A673 (cell line): ENCODE data around the gene TFCP2. TPM values are rescaled to one million over a fixed set of nuclear protein-coding genes. Genes with fewer than 3 reads are reported as not detected.

Experiments used
- BruUV-seq: library from RNA; stranded (reverse); fragments of 400-500 nt; replicated peaks from 2 replicates; lab custom pipeline; 2021; lab: Mats Ljungman, UMichigan
- CTCF ChIA-PET: fragments of 300-600 bp; sonication (Branson Sonifier 250); formaldehyde crosslinking; loops from one replicate; lab custom pipeline; 2022; ENCODE audit warnings: antibody characterized with exemption; lab: Charles Lee
- POLR2A ChIA-PET: fragments of 300-600 bp; sonication (Branson Sonifier 250); formaldehyde crosslinking; loops from one replicate; lab custom pipeline; 2022; ENCODE audit warnings: antibody characterized with exemption; ENCODE audit not compliant: low non-redundant PET; lab: Charles Lee
- DNase-seq: peaks from one replicate; pipeline ENCODE4 v3.0.0-alpha.2; 2015; ENCODE audit warnings: low spot score
- H3K27ac ChIP-seq: fragments of 200-600 bp; sonication (generic); 2 replicates; pipeline ENCODE4 v1.5.1; 2016; ENCODE audit warnings: mixed run types, low read depth, mild to moderate bottlenecking, mixed read lengths, antibody characterized with exemption, low read length; ENCODE audit not compliant: poor library complexity, severe bottlenecking
- H3K27me3 ChIP-seq: fragments of 200-600 bp; sonication (generic); replicated peaks from 2 replicates; pipeline ENCODE4 v1.6.1; 2017; ENCODE audit warnings: mixed run types, low read depth, mild to moderate bottlenecking, mixed read lengths, antibody characterized with exemption, low read length; ENCODE audit not compliant: insufficient read depth, poor library complexity
- H3K36me3 ChIP-seq: fragments of 200-600 bp; sonication (generic); 2 replicates; pipeline ENCODE4 v1.6.1; 2016; ENCODE audit warnings: mixed run types, mild to moderate bottlenecking, mixed read lengths, antibody characterized with exemption, low read length; ENCODE audit not compliant: insufficient read depth, poor library complexity, severe bottlenecking
- H3K4me1 ChIP-seq: fragments of 200-600 bp; sonication (generic); 2 replicates; pipeline ENCODE4 v1.6.1; 2017; ENCODE audit warnings: mixed run types, mild to moderate bottlenecking, mixed read lengths, antibody characterized with exemption, low read length; ENCODE audit not compliant: insufficient read depth, poor library complexity, severe bottlenecking
- H3K4me3 ChIP-seq: fragments of 200-600 bp; sonication (generic); 2 replicates; pipeline ENCODE4 v1.5.1; 2016; ENCODE audit warnings: low read depth, mixed run types, mild to moderate bottlenecking, mixed read lengths, low read length; ENCODE audit not compliant: poor library complexity, severe bottlenecking
- H3K9me3 ChIP-seq: fragments of 200-600 bp; sonication (generic); 2 replicates; pipeline ENCODE4 v1.6.1; 2016; ENCODE audit warnings: mixed run types, low read depth, mild to moderate bottlenecking, mixed read lengths, antibody characterized with exemption, low read length; ENCODE audit not compliant: poor library complexity, severe bottlenecking
- EZH2 ChIP-seq: fragments of 200-600 bp; sonication (generic); IDR thresholded peaks from 2 replicates; pipeline ENCODE4 v1.6.1; 2017; ENCODE audit warnings: borderline replicate concordance, low read depth, mild to moderate bottlenecking, mixed read lengths, antibody characterized with exemption, low read length; ENCODE audit not compliant: poor library complexity, severe bottlenecking
- intact Hi-C: fragments of 100-400 bp; cut with micrococcal nuclease; formaldehyde crosslinking; loops from one replicate; pipeline ENCODE4 v1.10.0; 2022; ENCODE audit not compliant: unreplicated experiment
- total RNA-seq: library from RNA; stranded (reverse); gene quantifications from 2 replicates; pipeline ENCODE4 v1.2.3, GENCODE V29; 2021
- TF ChIP-seq, protein P1 (sequence below): fragments of 300-800, 200-600 bp; sonication (generic); conservative IDR thresholded peaks from 2 replicates; pipeline ENCODE4 v1.5.1; 2017; ENCODE audit warnings: low read depth, mild to moderate bottlenecking, antibody characterized with exemption, low read length, moderate library complexity, mixed read lengths

TFCP2 gene
- total RNA-seq, 1 experiment from 2014 or later, result 46.1 TPM

DNA sequence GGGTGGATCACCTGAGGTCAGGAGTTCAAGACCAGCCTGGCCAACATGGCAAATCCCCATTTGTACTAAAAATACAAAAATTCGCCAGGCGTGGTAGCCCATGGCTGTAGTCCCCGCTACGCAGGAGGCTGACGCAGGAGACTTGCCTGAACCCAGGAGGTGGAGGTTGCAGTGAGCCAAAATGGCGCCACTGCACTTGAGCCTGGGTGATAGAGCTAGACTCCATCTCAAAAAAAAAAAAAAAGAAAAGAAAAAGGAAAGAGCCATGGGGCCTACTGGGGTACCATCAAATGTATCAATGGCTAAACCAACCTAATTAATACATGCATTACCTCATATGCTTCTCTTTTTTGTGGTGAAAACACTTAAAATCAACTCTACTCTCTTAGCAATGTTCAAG is 10.7 kb downstream of the TFCP2 start:
- ChIA-PET CTCF (no interaction called here), POLR2A (no interaction called here)
- H3K27ac ChIP-seq, result no peak overlapping the region
- DNase-seq, result no peak
- TF ChIP-seq EZH2, result no peak
- TF ChIP-seq, protein P1, sequence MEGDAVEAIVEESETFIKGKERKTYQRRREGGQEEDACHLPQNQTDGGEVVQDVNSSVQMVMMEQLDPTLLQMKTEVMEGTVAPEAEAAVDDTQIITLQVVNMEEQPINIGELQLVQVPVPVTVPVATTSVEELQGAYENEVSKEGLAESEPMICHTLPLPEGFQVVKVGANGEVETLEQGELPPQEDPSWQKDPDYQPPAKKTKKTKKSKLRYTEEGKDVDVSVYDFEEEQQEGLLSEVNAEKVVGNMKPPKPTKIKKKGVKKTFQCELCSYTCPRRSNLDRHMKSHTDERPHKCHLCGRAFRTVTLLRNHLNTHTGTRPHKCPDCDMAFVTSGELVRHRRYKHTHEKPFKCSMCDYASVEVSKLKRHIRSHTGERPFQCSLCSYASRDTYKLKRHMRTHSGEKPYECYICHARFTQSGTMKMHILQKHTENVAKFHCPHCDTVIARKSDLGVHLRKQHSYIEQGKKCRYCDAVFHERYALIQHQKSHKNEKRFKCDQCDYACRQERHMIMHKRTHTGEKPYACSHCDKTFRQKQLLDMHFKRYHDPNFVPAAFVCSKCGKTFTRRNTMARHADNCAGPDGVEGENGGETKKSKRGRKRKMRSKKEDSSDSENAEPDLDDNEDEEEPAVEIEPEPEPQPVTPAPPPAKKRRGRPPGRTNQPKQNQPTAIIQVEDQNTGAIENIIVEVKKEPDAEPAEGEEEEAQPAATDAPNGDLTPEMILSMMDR, result no peak
- no peak overlapping the region for H3K4me3 ChIP-seq
- intact Hi-C loops, result no loop called here
- no peaks in the 10 kb centered on the region for H3K9me3 ChIP-seq
- no peaks in the 10 kb centered on the region for H3K27me3 ChIP-seq
- BruUV-seq, result no TSS peak
- no peaks in the 10 kb centered on the region for H3K36me3 ChIP-seq
- H3K4me1 ChIP-seq, result no peaks in the 10 kb centered on the region

DNA sequence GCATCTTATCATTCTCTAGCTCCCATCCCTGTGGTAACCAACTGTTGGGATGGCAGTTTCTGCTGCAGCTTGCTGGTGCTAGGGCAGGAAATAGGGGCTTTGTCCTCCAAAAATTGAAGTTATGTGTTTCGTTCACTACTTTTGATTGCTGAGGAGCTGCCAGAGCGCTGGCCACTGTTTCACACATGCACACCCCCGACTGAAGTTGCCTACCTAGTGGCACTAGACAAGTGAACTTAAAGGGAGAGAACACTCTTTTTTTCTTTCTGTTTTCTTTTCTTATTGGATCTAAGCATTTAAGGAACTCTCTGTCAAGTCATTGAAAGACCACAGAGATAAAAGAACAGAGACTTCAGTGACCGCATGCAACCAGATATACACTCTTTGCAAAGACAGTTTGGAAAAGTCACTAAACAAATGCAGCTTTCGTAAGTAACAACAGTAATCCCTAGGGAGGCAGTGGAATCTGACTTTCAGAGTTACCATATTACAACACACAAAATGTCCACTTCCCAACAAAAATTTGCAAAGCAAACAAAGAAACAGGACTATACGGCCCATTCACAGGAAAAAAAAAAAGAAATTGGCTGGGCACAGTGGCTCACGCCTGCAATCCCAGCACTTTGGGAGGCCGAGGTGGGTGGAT is 12.0 kb downstream of the TFCP2 start:
- peak; percentile 13 for DNase-seq
- POLR2A ChIA-PET, result no interaction called here

DNA sequence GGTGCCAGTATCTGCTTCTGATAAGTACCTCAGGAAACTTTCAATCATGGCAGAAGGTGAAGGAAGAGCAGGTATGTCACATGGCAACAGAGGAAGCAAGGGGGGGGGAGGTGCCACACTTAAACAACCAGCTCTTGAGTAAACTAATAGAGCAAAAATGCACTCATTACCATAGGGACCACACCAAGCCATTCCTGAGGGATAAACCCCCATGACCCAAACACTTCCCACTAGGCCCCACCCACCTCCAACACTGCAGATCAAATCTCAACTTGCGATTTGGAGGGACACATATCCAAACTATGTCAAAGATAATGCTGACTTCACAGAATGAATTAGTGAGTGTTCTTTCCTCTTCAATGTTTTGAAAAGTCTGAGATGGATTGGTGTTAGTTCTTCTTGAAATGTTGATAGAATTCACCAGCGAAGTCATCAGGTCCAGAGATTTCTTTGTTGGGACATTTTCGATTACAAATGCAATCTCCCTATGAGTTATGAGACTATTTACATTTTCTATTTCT is 16.6 kb downstream of the TFCP2 start:
- BruUV-seq, result no TSS peak
- POLR2A ChIA-PET, result no interaction called here
- CTCF ChIA-PET, result no interaction called here
- Histone ChIP-seq H3K4me1 (no peaks in the 10 kb centered on the region), H3K27me3 (no peaks in the 10 kb centered on the region), H3K4me3 (no peak overlapping the region), H3K9me3 (no peaks in the 10 kb centered on the region), H3K36me3 (no peaks in the 10 kb centered on the region), H3K27ac (no peak overlapping the region)
- TF ChIP-seq EZH2, result no peak
- TF ChIP-seq, protein P1, result no peak
- intact Hi-C loops, result no loop called here
- no peak for DNase-seq

More for the DNA sequence above, 12.0 kb downstream of the TFCP2 start:
- no peaks in the 10 kb centered on the region for H3K4me1 ChIP-seq
- intact Hi-C loops, result no loop called here
- no TSS peak for BruUV-seq
- no peak for TF ChIP-seq EZH2
- TF ChIP-seq, protein P1, result no peak
- H3K4me3 ChIP-seq, result no peak overlapping the region
- no peaks in the 10 kb centered on the region for H3K36me3 ChIP-seq
- no peaks in the 10 kb centered on the region for H3K27me3 ChIP-seq
- no peaks in the 10 kb centered on the region for H3K9me3 ChIP-seq
- CTCF ChIA-PET, result no interaction called here
- no peak overlapping the region for H3K27ac ChIP-seq
